PC-3 (cell line): ENCODE measurements around the gene NANP. TPM values are rescaled to one million over a fixed set of nuclear protein-coding genes. Genes with fewer than 3 reads are reported as not detected.
"Not testable (repeated sequence)": the region's sequence is repeated elsewhere in the genome, so short reads cannot be mapped to it uniquely, and the experiment has no call there.

Source experiments
- ATAC-seq: fragments of 200-7000 bp; cut with Tn5 transposase; 2 replicates; pipeline ENCODE4 v1.9.1; 2020; ENCODE audit warnings: mild to moderate bottlenecking, moderate library complexity
- BruUV-seq: library from RNA; stranded (reverse); fragments of 400-500 nt; replicated peaks from 2 replicates; lab custom pipeline; 2021; lab: Mats Ljungman, UMichigan
- CTCF ChIA-PET: fragments of 300-600 bp; sonication (Branson Sonifier 250); formaldehyde crosslinking; loops from one replicate; lab custom pipeline; 2022; ENCODE audit warnings: antibody characterized with exemption; lab: Charles Lee
- POLR2A ChIA-PET: fragments of 300-600 bp; sonication (Branson Sonifier 250); formaldehyde crosslinking; loops from one replicate; lab custom pipeline; 2022; ENCODE audit warnings: antibody characterized with exemption; ENCODE audit not compliant: unreplicated experiment; lab: Charles Lee
- DNase-seq: peaks from one replicate; pipeline ENCODE4 v3.0.0-alpha.2; 2015
- H2AFZ ChIP-seq: fragments of 300-600 bp; sonication (generic); 2 replicates; pipeline ENCODE4 v1.6.0; 2016; ENCODE audit warnings: antibody characterized with exemption, low read length
- H3F3A ChIP-seq: fragments of 300-600 bp; sonication (generic); one replicate; pipeline ENCODE4 v1.6.0; 2017; ENCODE audit warnings: antibody characterized with exemption, low read length, control low read depth, mild to moderate bottlenecking; ENCODE audit not compliant: unreplicated experiment
- H3K27ac ChIP-seq: fragments of 300-600 bp; sonication (generic); 2 replicates; pipeline ENCODE4 v1.5.1; 2016; ENCODE audit warnings: mild to moderate bottlenecking, low read length
- H3K27me3 ChIP-seq: fragments of 300-600 bp; sonication (generic); 2 replicates; pipeline ENCODE4 v1.6.1; 2016; ENCODE audit warnings: low read length, mixed read lengths
- H3K36me3 ChIP-seq: fragments of 300-600 bp; sonication (generic); 2 replicates; pipeline ENCODE4 v1.6.1; 2016; ENCODE audit warnings: low read depth, mixed run types, low read length, mixed read lengths
- H3K4me1 ChIP-seq: fragments of 300-600 bp; sonication (generic); 2 replicates; pipeline ENCODE4 v1.5.1; 2016; ENCODE audit warnings: low read length; ENCODE audit not compliant: insufficient read depth
- H3K4me2 ChIP-seq: fragments of 300-600 bp; sonication (generic); 2 replicates; pipeline ENCODE4 v1.6.0; 2016; ENCODE audit warnings: low read length
- H3K4me3 ChIP-seq: fragments of 300-600 bp; sonication (generic); 2 replicates; pipeline ENCODE4 v1.5.1; 2016; ENCODE audit warnings: mild to moderate bottlenecking, low read length, mixed read lengths
- H3K79me2 ChIP-seq: fragments of 300-600 bp; sonication (generic); 2 replicates; pipeline ENCODE4 v1.6.1; 2017; ENCODE audit warnings: low read length, mixed read lengths
- H3K9ac ChIP-seq: fragments of 300-600 bp; sonication (generic); 2 replicates; pipeline ENCODE4 v1.6.0; 2016; ENCODE audit warnings: mild to moderate bottlenecking, low read length
- H3K9me2 ChIP-seq: fragments of 300-600 bp; sonication (generic); replicated peaks from 2 replicates; pipeline ENCODE4 v1.6.1; 2016; ENCODE audit warnings: mixed run types, low read length, mixed read lengths
- H3K9me3 ChIP-seq: fragments of 300-600 bp; sonication (generic); 2 replicates; pipeline ENCODE4 v1.6.1; 2016; ENCODE audit warnings: low read length, mixed read lengths
- H4K20me1 ChIP-seq: fragments of 300-600 bp; sonication (generic); 2 replicates; pipeline ENCODE4 v1.6.1; 2016; ENCODE audit warnings: low read length, mixed read lengths
- EZH2 ChIP-seq: fragments of 300-600 bp; sonication (generic); IDR thresholded peaks from one replicate; pipeline ENCODE4 v1.6.1; 2017; ENCODE audit warnings: antibody characterized with exemption, mild to moderate bottlenecking, low read length; ENCODE audit not compliant: unreplicated experiment
- EZH2phosphoT487 ChIP-seq: fragments of 300-600 bp; sonication (generic); IDR thresholded peaks from 2 replicates; pipeline ENCODE4 v1.6.1; 2018; ENCODE audit warnings: mild to moderate bottlenecking, antibody characterized with exemption, low read length, borderline replicate concordance
- intact Hi-C: fragments of 100-400 bp; cut with micrococcal nuclease; formaldehyde crosslinking; loops from 2 replicates; pipeline ENCODE4 v1.9.0; 2023
- total RNA-seq: library from RNA; depleted of rRNA; stranded (reverse); fragments of >200 nt; gene quantifications from 2 replicates; pipeline ENCODE4 v1.2.3, GENCODE V29; 2014
- TF ChIP-seq, protein P1 (sequence below): fragments of 300-600 bp; sonication (generic); conservative IDR thresholded peaks from 2 replicates; pipeline ENCODE4 v1.5.1; 2017; ENCODE audit warnings: antibody characterized with exemption, low read depth, mild to moderate bottlenecking, low read length

The NANP gene
- total RNA-seq, 1 experiment from 2014 or later: 10.7 TPM

DNA sequence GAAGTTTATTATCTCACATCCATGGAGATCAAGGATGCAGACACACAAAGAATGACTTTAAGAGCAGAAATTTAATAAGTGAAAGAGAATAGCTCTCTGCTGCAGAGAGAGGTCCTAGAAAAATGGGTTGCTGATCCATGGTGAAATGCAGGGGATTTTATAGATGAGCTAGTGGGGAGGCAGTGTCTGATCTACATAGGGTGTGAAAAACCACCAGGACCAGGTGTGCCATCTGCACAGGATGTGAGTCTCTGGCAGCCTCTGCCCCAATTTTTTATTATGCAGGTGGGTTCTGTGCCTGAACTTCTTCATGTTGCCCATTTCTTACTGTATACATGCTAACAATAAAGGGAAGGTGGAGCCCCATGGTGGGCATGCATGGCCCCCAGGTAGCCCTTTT, 19.9 kb upstream of the NANP start:
- H3K27ac ChIP-seq: no peak overlapping the region
- BruUV-seq: no TSS peak
- intact Hi-C loops: no loop called here
- no peaks in the 10 kb centered on the region for H4K20me1 ChIP-seq
- no peaks in the 10 kb centered on the region for H3K9me3 ChIP-seq
- H3K4me1 ChIP-seq: no peaks in the 10 kb centered on the region
- H3K79me2 ChIP-seq: no peaks in the 10 kb centered on the region
- ChIA-PET CTCF (no interaction called here), POLR2A (no interaction called here)
- H3K9me2 ChIP-seq: no peaks in the 10 kb centered on the region
- H3K36me3 ChIP-seq: peaks cover 16% of the 10 kb centered on the region
- no peak overlapping the region for H3K9ac ChIP-seq
- no peak overlapping the region for H3K4me2 ChIP-seq
- ATAC-seq (no peak), DNase-seq (no peak)
- TF ChIP-seq EZH2 (no peak), EZH2phosphoT487 (no peak)
- TF ChIP-seq, protein P1, sequence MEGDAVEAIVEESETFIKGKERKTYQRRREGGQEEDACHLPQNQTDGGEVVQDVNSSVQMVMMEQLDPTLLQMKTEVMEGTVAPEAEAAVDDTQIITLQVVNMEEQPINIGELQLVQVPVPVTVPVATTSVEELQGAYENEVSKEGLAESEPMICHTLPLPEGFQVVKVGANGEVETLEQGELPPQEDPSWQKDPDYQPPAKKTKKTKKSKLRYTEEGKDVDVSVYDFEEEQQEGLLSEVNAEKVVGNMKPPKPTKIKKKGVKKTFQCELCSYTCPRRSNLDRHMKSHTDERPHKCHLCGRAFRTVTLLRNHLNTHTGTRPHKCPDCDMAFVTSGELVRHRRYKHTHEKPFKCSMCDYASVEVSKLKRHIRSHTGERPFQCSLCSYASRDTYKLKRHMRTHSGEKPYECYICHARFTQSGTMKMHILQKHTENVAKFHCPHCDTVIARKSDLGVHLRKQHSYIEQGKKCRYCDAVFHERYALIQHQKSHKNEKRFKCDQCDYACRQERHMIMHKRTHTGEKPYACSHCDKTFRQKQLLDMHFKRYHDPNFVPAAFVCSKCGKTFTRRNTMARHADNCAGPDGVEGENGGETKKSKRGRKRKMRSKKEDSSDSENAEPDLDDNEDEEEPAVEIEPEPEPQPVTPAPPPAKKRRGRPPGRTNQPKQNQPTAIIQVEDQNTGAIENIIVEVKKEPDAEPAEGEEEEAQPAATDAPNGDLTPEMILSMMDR: no peak
- no peaks in the 10 kb centered on the region for H3K27me3 ChIP-seq
- no peak overlapping the region for H2AFZ ChIP-seq
- H3K4me3 ChIP-seq: no peak overlapping the region
- H3F3A ChIP-seq: no peaks in the 10 kb centered on the region

DNA sequence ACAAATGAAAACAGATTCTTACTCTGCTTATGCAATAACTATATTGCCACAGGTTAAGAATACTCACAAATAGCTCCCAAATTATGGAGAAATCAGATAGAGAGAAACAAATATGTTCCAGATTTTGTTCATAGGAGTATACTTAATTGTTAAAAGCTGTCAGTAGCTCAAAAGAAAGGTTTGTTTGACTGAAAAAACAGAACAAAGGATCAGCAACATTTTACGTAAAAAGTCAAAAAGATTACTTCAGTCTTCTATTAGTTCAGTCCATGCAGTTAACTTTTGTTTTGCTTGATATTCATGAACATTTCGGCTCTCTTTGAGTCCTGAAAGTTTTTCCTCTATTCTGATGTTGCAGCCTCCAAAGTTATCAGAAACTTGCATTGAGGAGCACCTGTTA, 13.4 kb upstream of the NANP start:
- no TSS peak for BruUV-seq
- Histone ChIP-seq H4K20me1 (no peaks in the 10 kb centered on the region), H3K79me2 (peaks cover 2% of the 10 kb centered on the region; the same call in 1 of the 2 replicates), H3K27me3 (no peaks in the 10 kb centered on the region), H3K27ac (no peak overlapping the region), H2AFZ (no peak overlapping the region), H3F3A (peaks cover 6% of the 10 kb centered on the region), H3K4me3 (no peak overlapping the region), H3K9me3 (peaks cover 17% of the 10 kb centered on the region), H3K4me2 (no peak overlapping the region), H3K4me1 (peaks cover 17% of the 10 kb centered on the region), H3K36me3 (peaks cover 39% of the 10 kb centered on the region), H3K9ac (no peak overlapping the region), H3K9me2 (no peaks in the 10 kb centered on the region)
- intact Hi-C loops: no loop called here
- CTCF ChIA-PET: no interaction called here
- TF ChIP-seq EZH2phosphoT487 (no peak), EZH2 (no peak)
- TF ChIP-seq, protein P1: no peak
- DNase-seq: peak; percentile 11
- ATAC-seq: no peak
- POLR2A ChIA-PET: no interaction called here

DNA sequence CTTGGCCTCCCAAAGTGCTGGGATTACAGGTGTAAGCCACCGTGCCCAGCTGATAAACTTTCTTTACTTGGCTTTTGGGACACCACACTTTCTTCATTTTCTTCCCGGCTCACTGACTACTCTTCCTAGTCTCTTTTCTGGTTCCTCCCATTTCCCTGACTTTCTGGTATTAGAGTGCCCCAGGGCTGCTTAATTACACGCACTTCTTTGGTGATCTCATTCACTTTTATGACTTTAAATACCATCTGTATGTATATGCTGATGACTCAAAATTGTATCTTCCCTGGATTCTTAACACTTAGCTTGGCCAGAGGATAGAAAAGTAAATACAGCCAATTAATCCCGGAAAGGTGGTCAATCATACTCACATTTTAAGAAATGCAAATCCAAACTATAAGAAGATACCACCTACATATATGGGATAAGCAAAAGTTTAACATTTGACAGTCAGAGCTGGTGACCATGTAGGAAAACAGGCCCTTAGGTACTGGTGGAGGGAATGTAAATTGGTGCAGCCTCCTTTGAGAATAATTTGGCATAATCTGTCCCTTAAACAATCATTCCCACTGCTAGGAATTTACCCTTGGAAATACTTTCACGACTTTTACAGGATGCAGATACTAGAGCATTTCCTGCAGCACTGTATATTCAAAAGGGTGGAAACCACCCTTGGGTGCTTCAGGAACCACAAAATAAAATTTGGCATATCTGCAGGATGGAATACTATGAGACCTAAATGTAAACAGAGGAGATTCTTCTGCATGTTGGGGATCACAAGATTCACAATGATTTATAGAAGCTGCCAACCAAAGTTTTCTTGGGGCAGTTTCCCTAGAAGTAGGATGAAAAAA, 9.4 kb upstream of the NANP start:
- Histone ChIP-seq H3K27me3 (no peaks in the 10 kb centered on the region), H3K9ac (peak overlapping the region; percentile 38), H4K20me1 (no peaks in the 10 kb centered on the region), H3K4me2 (peak overlapping the region; percentile 51), H3K4me1 (peaks cover 20% of the 10 kb centered on the region), H3F3A (peaks cover 6% of the 10 kb centered on the region), H3K36me3 (peaks cover 36% of the 10 kb centered on the region), H3K4me3 (no peak overlapping the region; the same call in 1 of the 2 replicates), H2AFZ (no peak overlapping the region), H3K79me2 (peaks cover 12% of the 10 kb centered on the region; the same call in 1 of the 2 replicates), H3K9me3 (peaks cover 17% of the 10 kb centered on the region), H3K9me2 (no peaks in the 10 kb centered on the region), H3K27ac (peak overlapping the region; percentile 81)
- BruUV-seq: no TSS peak
- POLR2A ChIA-PET: no interaction called here
- TF ChIP-seq EZH2: no peak
- TF ChIP-seq, protein P1: no peak
- no peak for TF ChIP-seq EZH2phosphoT487
- CTCF ChIA-PET: no interaction called here
- peak; percentile 94 for DNase-seq
- intact Hi-C loops: loop anchor here (5.0 kb wide), 1 partner anchor 34 kb away; no protein-coding TSS in a partner anchor
- ATAC-seq: peak; percentile 94

DNA sequence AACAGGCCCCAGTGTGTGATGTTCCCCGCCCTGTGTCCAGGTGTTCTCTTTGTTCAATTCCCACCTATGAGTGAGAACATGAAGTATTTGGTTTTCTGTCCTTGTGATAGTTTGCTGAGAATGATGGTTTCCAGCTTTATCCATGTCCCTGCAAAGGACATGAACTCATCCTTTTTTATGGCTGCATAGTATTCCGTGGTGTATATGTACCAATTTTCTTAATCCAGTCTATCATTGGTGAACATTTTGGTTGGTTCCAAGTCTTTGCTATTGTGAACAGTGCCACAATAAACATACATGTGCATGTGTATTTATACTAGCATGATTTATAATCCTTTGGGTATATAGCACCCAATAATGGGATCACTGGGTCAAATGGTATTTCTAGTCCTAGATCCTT, 6.8 kb upstream of the NANP start:
- POLR2A ChIA-PET, H3K4me3 ChIP-seq, H2AFZ ChIP-seq, H3K9ac ChIP-seq, DNase-seq, H3K9me2 ChIP-seq, BruUV-seq, H4K20me1 ChIP-seq, H3F3A ChIP-seq, H3K4me2 ChIP-seq, H3K27ac ChIP-seq, H3K27me3 ChIP-seq, H3K9me3 ChIP-seq, ATAC-seq, CTCF ChIA-PET: not testable (repeated sequence)
- Histone ChIP-seq H3K4me1 (peaks cover 20% of the 10 kb centered on the region), H3K36me3 (peaks cover 13% of the 10 kb centered on the region), H3K79me2 (peaks cover 15% of the 10 kb centered on the region; the same call in 1 of the 2 replicates)
- intact Hi-C loops: loop anchor here (5.0 kb wide), 1 partner anchor 37 kb away; no protein-coding TSS in a partner anchor
